ENCODE measurements around the gene HOXB8.

GRCh38 chr17:48566717-48567116 is 48.4 kb downstream of the HOXB8 start:
- TF ChIP-seq, protein P1, sequence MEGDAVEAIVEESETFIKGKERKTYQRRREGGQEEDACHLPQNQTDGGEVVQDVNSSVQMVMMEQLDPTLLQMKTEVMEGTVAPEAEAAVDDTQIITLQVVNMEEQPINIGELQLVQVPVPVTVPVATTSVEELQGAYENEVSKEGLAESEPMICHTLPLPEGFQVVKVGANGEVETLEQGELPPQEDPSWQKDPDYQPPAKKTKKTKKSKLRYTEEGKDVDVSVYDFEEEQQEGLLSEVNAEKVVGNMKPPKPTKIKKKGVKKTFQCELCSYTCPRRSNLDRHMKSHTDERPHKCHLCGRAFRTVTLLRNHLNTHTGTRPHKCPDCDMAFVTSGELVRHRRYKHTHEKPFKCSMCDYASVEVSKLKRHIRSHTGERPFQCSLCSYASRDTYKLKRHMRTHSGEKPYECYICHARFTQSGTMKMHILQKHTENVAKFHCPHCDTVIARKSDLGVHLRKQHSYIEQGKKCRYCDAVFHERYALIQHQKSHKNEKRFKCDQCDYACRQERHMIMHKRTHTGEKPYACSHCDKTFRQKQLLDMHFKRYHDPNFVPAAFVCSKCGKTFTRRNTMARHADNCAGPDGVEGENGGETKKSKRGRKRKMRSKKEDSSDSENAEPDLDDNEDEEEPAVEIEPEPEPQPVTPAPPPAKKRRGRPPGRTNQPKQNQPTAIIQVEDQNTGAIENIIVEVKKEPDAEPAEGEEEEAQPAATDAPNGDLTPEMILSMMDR (IDR thresholded peaks at IDR 0.05 in 8 of 11, conservative IDR thresholded peaks at IDR 0.05 in 3 of 11): no peak
- no peak for TF ChIP-seq POLR2A (IDR thresholded peaks at IDR 0.05)
- no peak for TF ChIP-seq POLR2AphosphoS5 (IDR thresholded peaks at IDR 0.05)
